HEK293 (cell line): ENCODE measurements around the gene RNF126.

ENCODE experiments used
- PATZ1 ChIP-seq: fragments of 450-650 bp; formaldehyde crosslinking; IDR thresholded peaks from 2 replicates; pipeline ENCODE4 v1.5.1; 2016; ENCODE audit warnings: missing biosample characterization, missing genetic modification characterization
- ZNF830 ChIP-seq: fragments of 450-650 bp; IDR thresholded peaks from 2 replicates; pipeline ENCODE4 v1.5.0; 2018; ENCODE audit warnings: missing biosample characterization, missing genetic modification characterization, low read depth, mild to moderate bottlenecking, moderate library complexity

GRCh38 chr19:651114-651818 is 11.7 kb downstream of the RNF126 start:
- TF ChIP-seq PATZ1 (tag by site-specific recombination) (no peak), ZNF830 (tag by site-specific recombination) (no peak)
